HG03196 (cell line): ENCODE data around the gene IGSF23.
"Not testable (repeated sequence)": the region's sequence is repeated elsewhere in the genome, so short reads cannot be mapped to it uniquely, and the experiment has no call there.

Experiments
- ATAC-seq: cut with Tn5 transposase; IDR thresholded peaks from one replicate; pipeline ENCODE4 v1.9.1; 2021; ENCODE audit not compliant: unreplicated experiment

Gene IGSF23

DNA sequence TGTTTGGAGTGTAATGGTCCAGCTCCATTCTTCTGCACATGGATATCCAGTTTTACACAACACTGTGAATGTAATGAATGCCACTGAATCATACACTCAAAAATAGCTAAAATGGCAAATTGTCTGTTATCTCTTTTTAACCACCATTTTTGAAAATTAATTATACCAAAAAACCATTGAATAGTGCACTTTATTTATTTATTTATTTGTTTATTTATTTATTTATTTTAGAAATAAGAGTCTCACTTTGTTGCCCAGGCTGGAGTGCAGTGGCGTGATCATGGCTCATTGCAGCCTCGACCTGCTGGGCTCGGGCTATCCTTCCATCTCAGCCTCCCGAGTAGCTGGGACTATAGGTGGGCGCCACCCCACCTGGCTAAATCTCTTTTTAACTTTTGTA is 50.6 kb downstream of the IGSF23 start:
- no peak for ATAC-seq

- no peak for ATAC-seq
These were observed 51.6 kb downstream of the IGSF23 start for GRCh38 chr19:44664976-44665375.

DNA sequence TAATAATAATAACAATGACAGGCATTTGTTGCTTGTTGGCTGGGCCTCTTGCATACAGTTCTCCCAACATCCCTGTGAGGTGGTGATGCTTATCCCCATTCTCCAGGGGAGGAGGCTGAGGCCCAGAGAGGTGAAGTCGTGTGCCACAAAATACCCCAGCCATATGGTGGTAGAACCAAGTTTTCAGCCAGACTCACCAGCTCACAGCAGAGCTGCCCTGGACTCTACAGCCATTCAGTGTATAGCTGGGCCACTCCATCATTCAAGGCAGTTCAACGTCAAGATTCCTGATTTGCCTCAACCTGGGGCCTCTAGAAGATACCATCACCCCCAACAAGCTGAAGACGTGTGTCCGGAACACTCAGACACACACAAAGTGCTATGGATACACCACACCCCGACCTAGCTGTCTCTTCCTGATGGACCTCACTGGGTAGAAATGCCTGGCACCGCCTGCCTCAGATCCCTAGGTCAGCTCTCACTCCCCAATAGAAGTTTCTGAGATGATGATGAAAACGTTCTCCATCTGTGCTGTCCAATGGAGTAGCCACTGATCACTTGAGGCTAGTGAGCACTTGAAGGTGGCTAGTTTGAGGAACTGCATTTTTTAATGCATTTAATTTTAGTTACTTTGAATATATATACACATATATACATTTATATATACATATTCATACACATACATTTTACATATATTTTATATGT is 53.6 kb downstream of the IGSF23 start:
- ATAC-seq, result no peak

DNA sequence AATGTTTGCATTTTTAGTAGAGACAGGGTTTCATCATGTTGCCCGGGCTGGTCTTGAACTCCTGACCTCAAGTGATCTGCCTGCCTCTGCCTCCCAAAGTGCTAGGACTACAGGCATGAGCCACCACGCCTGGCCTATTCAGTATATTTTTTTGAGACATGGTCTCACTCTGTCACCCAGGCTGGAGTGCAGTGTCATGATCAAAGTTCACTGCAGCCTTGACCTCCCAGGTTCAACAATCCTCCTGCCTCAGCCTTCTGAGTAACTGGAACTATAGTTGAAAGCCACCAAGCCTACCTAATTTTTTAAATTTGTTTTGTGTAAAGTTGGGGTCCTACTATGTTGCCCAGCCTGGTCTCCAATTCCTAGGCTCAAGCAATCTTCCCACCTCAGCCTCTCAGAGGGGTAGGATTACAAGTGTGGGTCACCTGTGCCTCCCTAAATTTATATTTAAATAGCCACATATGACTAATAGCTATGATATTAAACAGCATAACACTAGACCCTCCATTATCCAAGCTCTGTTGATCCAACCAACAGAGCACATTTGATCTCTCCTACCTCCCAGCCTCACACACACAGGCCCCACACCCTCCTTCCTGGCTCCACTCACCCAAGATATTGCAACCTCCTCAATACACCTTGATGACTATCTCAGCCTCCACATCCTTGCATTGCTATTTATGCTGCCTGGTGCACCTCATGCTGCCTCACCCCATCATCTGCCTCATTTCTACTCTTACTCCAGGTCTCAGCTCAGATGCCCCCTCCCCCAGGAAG is 55.8 kb downstream of the IGSF23 start:
- no peak for ATAC-seq

GRCh38 chr19:44670027-44670426 is 56.7 kb downstream of the IGSF23 start:
- not testable (repeated sequence) for ATAC-seq

GRCh38 chr19:44671400-44671799 is 58.0 kb downstream of the IGSF23 start, which contains the start of gene CEACAM19:
CEACAM19 (plus strand) TSS chr19:44671482; CDS start chr19:44671932, 450 bp downstream.
- ATAC-seq, result no peak

DNA sequence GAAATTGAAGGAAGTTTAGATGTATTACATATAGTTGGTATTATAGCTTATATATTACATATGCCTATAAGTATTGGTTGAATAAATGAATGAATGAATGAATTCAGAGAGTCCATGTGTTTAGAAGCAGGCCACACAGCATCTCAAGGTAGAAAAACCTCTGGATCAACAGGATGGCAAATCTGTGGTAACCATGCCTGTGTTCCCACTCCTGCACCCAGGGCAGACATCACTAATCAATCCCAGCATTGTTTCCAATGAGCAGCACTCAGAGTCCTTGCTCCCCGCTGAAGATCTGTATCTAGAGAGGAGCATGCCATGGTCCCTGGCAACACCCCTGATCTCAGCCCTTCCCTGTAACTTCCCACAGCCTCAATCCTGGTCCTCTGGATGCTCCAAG is 58.9 kb downstream of the IGSF23 start:
- ATAC-seq, result no peak

DNA sequence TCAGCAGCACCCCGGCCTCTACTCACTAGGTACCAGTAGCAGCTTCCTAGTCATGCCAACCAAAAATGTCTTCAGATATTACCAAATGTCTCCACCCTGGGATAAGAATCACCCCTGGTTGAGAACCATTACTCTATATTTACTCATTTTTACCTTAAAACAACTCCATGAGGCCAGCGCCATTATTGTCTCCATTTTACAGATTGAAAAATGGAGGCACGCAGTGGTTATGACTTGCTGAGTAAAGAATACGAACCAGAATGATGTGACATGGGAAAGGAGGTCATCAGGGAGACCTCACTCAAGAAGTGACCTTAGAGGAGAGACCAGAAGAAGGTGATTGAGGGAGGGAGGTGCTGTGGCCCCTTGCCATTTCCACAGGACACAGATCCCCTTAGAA is 60.1 kb downstream of the IGSF23 start:
- no peak for ATAC-seq

DNA sequence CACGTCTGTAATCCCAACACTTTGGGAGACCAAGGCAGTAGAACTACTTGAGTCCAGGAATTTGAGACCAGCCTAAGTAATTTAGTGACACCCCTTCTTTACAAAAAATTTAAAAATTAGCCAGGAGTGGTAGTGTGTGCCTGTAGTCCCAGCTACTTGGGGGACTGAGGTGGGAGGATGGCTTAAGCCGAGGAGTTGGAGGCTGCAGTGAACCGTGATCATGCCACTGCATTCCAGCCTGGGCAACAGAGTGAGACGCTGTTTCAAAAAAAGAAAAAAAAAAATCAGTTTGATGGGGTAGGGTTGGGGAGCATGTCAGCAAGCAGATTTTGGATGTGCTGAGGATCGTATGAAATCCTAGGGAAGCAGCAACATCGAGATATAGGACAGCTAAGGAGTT is 62.2 kb downstream of the IGSF23 start:
- ATAC-seq, result no peak

DNA sequence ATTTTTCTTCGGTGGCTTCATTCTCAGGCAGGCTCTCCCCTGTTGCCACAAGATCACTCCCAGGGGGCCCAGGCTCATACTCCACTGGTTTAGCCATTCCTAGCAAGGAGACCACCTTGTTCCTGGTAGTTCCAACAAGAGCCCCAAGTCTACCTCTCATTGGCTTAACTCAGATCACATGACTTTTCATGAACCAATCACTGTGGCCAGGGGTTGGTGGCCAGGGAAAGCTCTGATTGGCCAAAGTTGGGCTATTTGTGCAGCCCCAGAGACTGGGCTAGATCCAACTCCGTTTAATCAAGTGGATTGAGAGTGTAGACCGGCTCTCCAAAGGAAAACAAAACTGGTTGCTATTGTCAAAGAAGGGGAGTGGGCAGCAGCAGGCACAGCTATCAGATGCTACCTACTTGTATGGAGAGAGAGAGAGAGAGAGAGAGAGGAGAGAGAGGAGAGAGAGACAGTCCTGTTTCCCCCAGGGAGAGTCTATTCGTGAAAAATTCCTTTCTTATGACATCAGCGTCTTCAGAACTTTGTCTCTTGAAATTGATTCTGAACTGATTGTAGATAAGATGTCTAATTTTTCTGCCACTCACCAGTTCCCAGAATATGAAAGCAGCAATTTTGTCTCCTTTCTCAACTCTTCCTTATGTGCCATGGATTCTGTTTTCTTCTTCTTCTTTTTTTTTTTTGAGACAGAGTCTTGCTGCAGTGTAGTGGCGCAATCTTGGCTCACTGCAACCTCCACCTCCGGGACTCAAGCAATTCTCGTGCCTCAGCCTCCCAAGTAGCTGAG is 63.9 kb downstream of the IGSF23 start:
- ATAC-seq, result no peak

- no peak for ATAC-seq
These were observed 67.2 kb downstream of the IGSF23 start for GRCh38 chr19:44680536-44680935.

DNA sequence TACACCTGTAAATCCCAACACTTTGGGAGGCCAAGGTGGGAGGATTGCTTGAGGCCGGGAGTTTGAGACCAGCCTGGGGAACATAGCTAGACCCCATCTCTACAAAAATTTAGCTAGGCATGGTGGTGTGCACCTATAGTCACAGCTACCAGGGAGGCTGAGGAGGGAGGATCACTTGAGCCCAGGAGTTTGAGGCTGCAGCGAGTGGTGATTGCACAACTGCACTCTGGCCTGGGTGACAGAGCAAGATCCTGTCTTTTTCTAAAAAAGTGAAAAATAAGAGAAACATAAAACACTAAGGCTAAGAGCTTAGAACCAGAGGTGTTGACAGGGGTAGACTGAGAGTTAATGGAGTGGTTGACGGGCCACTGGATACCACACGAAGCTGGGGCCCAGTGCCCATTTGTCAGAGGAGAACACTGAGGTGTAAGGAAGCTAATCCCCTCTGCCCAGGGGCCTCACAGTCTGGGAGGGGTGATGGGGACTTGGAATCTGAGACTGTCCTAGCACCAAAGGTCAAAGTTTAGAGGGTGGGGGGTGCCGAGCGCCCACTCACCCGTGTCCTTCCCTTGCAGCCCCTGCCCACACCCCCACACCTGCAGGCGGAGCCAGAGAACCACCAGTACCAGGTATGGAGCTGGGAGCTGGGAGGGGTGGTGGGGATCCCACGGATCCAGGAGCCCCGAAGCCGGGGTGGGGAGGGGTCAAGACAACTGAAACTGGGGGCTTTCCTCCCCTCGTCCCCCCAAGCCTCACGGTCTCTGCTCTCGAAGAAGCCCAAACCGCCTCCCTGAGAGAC is 68.8 kb downstream of the IGSF23 start:
- ATAC-seq, result no peak

DNA sequence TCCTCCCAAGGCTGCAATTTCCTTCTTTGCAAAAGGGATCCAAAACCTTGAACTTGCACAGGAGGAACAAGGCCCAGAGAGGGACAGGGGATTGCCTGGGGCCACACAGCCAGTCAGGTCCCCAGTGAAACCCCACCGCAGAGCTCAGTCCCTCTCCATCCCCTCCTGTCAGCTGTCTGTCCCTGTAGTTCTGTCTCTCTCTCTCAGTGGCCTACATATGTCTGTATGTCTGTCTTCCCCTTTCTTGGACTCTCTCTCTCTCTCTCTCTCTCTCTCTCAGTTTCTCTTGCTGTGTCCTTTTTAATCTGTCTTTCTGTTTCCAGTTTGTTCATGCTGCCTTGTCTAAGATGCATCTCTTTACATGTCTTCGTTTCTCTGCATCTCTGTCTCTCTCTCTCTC is 69.4 kb downstream of the IGSF23 start:
- ATAC-seq, result no peak

DNA sequence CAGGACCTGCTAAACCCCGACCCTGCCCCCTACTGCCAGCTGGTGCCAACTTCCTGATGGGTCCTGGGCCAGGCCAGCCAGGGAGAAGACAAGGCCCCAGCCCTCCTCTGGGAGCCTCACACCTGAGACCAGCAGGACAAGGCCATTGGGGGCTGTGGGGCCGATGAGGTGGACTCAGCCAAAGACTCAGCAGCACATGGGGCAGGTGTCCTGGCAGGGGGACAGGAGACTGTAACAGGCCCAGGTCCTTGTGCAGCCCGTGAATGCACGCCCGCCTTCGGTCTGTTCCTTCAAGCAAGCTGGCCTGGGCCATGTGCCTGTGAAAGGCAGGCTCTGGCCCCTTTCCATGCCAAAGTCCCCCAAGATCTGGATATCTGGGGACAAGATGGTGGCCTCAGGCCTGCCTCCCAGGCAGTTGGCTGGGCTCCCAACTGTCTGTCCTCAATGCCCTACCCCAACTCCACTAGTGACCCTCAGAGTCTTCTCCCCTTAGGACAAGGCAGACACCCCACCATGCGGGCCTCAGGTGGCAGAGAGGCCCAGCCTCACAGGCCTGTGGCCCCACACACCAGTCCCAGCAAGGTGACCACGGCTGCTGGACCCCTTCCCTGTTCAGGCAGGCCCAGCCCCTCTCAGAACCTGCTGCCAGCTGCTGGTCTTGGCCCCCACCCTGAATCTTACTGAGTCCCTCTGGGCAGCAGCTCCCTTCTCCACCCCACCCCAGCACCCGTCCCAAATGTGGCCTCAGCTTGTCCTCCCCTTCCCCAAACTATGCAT is 70.3 kb downstream of the IGSF23 start:
- no peak for ATAC-seq

DNA sequence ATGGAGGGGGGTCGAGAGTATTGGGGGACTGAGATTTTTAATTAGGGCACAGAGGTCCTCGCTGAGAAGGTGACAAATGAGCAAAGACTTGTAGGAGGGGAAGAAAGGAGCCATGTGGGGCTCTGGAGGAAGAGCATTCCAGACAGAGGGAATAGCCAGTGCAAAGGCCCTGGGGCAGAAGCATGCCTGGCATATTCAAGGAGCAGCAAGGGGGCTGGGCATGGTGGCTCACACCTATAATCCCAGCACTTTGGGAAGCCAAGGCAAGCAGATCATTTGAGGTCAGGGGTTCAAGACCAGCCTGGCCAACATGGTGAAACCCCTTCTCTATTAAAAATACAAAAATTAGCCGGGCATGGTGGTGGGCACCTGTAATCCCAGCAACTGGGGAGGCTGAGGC is 71.0 kb downstream of the IGSF23 start:
- ATAC-seq, result not testable (repeated sequence)

DNA sequence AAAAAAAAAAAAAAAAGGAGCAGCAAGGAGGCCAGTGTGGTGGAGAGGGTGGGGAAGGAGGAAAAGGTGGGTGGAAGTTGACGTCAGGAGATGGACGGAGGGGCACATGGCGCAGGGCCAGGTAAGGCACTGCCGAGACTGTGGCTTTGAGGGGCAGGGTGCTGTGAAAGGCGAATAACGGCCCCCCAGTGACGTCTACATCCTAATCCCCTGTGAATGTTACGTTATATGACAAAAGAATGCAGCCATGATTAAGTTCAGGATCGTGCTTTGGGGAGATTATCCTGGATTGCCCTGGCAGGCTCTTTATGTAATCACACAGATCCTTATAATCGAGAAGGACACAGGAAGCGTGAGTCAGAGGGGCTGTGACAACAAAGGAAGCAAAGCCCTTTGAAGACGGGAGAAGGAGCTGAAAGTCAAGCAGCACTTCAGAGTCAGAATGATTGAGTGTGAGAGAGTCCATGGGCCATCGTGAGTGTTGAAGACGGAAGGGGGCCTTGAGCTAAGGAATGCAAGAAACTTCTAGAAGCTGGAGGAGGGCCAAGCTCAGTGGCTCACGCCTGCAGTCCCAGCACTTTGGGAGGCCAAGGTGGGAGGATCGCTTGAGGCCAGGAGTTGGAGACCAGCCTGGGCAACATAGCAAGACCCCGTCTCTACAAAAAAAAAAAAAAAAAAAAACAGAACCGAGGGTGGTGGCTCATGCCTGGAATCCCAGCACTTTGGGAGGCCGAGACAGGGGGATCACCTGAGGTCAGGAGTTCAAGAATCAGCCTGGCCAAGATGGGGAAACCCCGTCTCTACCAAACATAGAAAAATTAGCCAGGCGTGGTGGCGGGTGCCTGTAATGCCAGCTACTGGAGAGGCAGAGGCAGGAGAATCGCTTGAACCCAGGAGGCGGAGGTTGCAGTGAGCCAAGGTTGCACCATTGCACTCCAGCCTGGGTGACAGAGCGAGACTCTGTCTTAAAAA is 71.8 kb downstream of the IGSF23 start:
- no peak for ATAC-seq

- ATAC-seq, result no peak
These were observed 72.5 kb downstream of the IGSF23 start for GRCh38 chr19:44685877-44686276.
